Astrocyte (in vitro differentiated cells and primary cell): Measurements from ENCODE around the gene TMEM184B. TPM values are rescaled to one million over a fixed set of nuclear protein-coding genes. Genes with fewer than 3 reads are reported as not detected.

Source experiments
- DNase-seq: peaks from one replicate; pipeline ENCODE4 v3.0.0-alpha.2; 2010; ENCODE audit warnings: low read depth
- FAIRE-seq: peaks from 2 replicates; lab custom pipeline; 2011; peaks lifted over from hg19 to GRCh38; lab: Jason Lieb, UNC
- H2AFZ ChIP-seq: 2 replicates; pipeline ENCODE4 v1.6.0; 2012; ENCODE audit warnings: low read depth, low read length, inconsistent platforms
- H3K27ac ChIP-seq: 2 replicates; pipeline ENCODE4 v1.5.1; 2011; ENCODE audit warnings: low read depth, low read length, inconsistent platforms
- H3K27me3 ChIP-seq: 2 replicates; pipeline ENCODE4 v1.6.0; 2011; ENCODE audit warnings: low read length, inconsistent platforms; ENCODE audit not compliant: insufficient read depth
- H3K36me3 ChIP-seq: 2 replicates; pipeline ENCODE4 v1.5.1; 2011; ENCODE audit warnings: low read length, inconsistent platforms; ENCODE audit not compliant: insufficient read depth
- H3K4me1 ChIP-seq: 2 replicates; pipeline ENCODE4 v1.5.1; 2011; ENCODE audit warnings: low read length, inconsistent platforms; ENCODE audit not compliant: insufficient read depth
- H3K4me2 ChIP-seq: 2 replicates; pipeline ENCODE4 v1.6.0; 2012; ENCODE audit warnings: low read length, inconsistent platforms
- H3K4me3 ChIP-seq: 2 replicates; pipeline ENCODE4 v1.5.1; 2011; ENCODE audit warnings: low read depth, mild to moderate bottlenecking, low read length, inconsistent platforms; ENCODE audit not compliant: insufficient read depth
- H3K79me2 ChIP-seq: 2 replicates; pipeline ENCODE4 v1.6.0; 2012; ENCODE audit warnings: mild to moderate bottlenecking, low read length, inconsistent platforms; ENCODE audit not compliant: insufficient read depth
- H3K9ac ChIP-seq: 2 replicates; pipeline ENCODE4 v1.6.0; 2012; ENCODE audit warnings: mild to moderate bottlenecking, low read length, inconsistent platforms
- H3K9me3 ChIP-seq: 2 replicates; pipeline ENCODE4 v1.5.1; 2012; ENCODE audit warnings: low read depth, mild to moderate bottlenecking, low read length, inconsistent platforms; ENCODE audit not compliant: insufficient read depth
- H4K20me1 ChIP-seq: 2 replicates; pipeline ENCODE4 v1.6.0; 2012; ENCODE audit warnings: low read length, inconsistent platforms; ENCODE audit not compliant: insufficient read depth
- H3K27ac Mint-ChIP-seq: one replicate; pipeline ENCODE4 v1.8.0; 2021; ENCODE audit warnings: mild to moderate bottlenecking, mixed read lengths; ENCODE audit not compliant: unreplicated experiment
- H3K27me3 Mint-ChIP-seq: one replicate; pipeline ENCODE4 v1.8.0; 2021; ENCODE audit warnings: low read depth, mixed read lengths; ENCODE audit not compliant: unreplicated experiment
- H3K36me3 Mint-ChIP-seq: one replicate; pipeline ENCODE4 v1.8.0; 2021; ENCODE audit warnings: low read depth, mixed read lengths; ENCODE audit not compliant: unreplicated experiment
- H3K4me1 Mint-ChIP-seq: one replicate; pipeline ENCODE4 v1.8.0; 2021; ENCODE audit warnings: low read depth, mixed read lengths; ENCODE audit not compliant: unreplicated experiment
- H3K4me3 Mint-ChIP-seq: one replicate; pipeline ENCODE4 v1.8.0; 2021; ENCODE audit warnings: mild to moderate bottlenecking, moderate library complexity, mixed read lengths; ENCODE audit not compliant: unreplicated experiment
- H3K9me3 Mint-ChIP-seq: one replicate; pipeline ENCODE4 v1.8.0; 2021; ENCODE audit warnings: mild to moderate bottlenecking, mixed read lengths; ENCODE audit not compliant: unreplicated experiment
- EZH2 ChIP-seq: IDR thresholded peaks from 2 replicates; pipeline ENCODE4 v1.6.1; 2012; ENCODE audit warnings: mild to moderate bottlenecking, low read length, inconsistent platforms; ENCODE audit not compliant: insufficient read depth
- total RNA-seq: library from RNA; stranded (reverse); gene quantifications from 2 replicates; pipeline ENCODE4 v1.2.1, GENCODE V29; 2021
- TF ChIP-seq, protein P1 (sequence below): IDR thresholded peaks from 2 replicates; pipeline ENCODE4 v1.5.1; 2011; ENCODE audit warnings: low read depth, mild to moderate bottlenecking, inconsistent platforms, low read length, moderate library complexity; ENCODE audit not compliant: insufficient read depth

The TMEM184B gene
- total RNA-seq, 1 donor from 2014 or later: 109 TPM

DNA sequence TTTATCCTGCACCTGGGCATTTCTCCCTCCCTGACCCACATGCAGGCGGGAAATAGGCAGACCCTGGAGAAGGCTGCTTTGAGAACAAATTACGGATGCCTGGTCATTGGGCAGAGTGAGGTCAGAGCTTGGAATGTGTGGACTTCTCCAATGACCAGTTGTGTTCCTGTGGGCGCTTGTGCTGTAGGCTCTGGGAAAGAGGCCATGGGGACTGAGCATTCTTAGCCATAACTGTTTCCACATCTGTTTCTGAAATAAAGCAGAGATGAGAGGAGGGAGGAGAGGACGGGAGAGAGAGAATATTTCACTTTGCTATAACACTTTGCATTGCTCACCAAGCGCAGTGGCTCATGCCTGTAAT lies 11.2 kb upstream of the TMEM184B start:
- TF ChIP-seq EZH2: no peak
- TF ChIP-seq, protein P1, sequence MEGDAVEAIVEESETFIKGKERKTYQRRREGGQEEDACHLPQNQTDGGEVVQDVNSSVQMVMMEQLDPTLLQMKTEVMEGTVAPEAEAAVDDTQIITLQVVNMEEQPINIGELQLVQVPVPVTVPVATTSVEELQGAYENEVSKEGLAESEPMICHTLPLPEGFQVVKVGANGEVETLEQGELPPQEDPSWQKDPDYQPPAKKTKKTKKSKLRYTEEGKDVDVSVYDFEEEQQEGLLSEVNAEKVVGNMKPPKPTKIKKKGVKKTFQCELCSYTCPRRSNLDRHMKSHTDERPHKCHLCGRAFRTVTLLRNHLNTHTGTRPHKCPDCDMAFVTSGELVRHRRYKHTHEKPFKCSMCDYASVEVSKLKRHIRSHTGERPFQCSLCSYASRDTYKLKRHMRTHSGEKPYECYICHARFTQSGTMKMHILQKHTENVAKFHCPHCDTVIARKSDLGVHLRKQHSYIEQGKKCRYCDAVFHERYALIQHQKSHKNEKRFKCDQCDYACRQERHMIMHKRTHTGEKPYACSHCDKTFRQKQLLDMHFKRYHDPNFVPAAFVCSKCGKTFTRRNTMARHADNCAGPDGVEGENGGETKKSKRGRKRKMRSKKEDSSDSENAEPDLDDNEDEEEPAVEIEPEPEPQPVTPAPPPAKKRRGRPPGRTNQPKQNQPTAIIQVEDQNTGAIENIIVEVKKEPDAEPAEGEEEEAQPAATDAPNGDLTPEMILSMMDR: no peak
- Mint-ChIP-seq H3K36me3 (peaks cover 4% of the 10 kb centered on the region), H3K9me3 (no peaks in the 10 kb centered on the region), H3K27me3 (no peaks in the 10 kb centered on the region), H3K4me1 (peaks cover 26% of the 10 kb centered on the region), H3K27ac (peak overlapping the region; percentile 3), H3K4me3 (no peak overlapping the region)
- no peaks in the 10 kb centered on the region for H3K9me3 ChIP-seq
- peak overlapping the region; percentile 47 for H3K4me2 ChIP-seq
- peaks cover 6% of the 10 kb centered on the region for H4K20me1 ChIP-seq
- no peak for FAIRE-seq
- H3K36me3 ChIP-seq: peaks cover 4% of the 10 kb centered on the region
- H3K27me3 ChIP-seq: no peaks in the 10 kb centered on the region
- peak overlapping the region; percentile 44 for H3K9ac ChIP-seq
- H3K4me1 ChIP-seq: peaks cover 22% of the 10 kb centered on the region
- no peak overlapping the region for H2AFZ ChIP-seq
- peak overlapping the region; percentile 81 for H3K27ac ChIP-seq
- no peak overlapping the region for H3K4me3 ChIP-seq
- no peaks in the 10 kb centered on the region for H3K79me2 ChIP-seq
- DNase-seq: peak; percentile 95

DNA sequence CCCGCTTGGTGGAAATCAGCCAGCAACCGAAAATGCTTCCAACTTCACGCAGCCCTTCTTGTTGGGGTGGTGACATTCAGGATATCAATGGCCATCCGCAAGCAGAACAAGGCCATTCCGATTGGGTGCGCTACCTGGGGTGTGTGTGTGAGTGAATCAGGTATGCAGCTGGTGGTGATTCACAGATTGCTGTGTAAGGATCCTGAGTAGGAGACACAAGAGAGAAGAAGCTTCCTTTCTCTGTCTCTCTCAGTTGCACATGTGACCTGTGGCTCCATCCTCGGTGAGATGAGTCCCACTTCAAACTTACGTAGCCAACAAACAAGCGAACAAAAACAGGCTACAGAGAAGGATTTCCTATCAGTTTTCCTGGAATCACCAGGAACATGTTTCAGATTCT lies 9.6 kb upstream of the TMEM184B start:
- Histone ChIP-seq H3K36me3 (peaks cover 2% of the 10 kb centered on the region), H3K9me3 (no peaks in the 10 kb centered on the region), H3K27me3 (no peaks in the 10 kb centered on the region), H3K4me1 (peaks cover 22% of the 10 kb centered on the region), H4K20me1 (peaks cover 5% of the 10 kb centered on the region), H3K4me2 (no peak overlapping the region), H3K79me2 (no peaks in the 10 kb centered on the region), H3K9ac (no peak overlapping the region), H3K27ac (no peak overlapping the region), H3K4me3 (no peak overlapping the region), H2AFZ (no peak overlapping the region)
- TF ChIP-seq, protein P1: no peak
- no peak for TF ChIP-seq EZH2
- FAIRE-seq: peak; percentile 72
- Mint-ChIP-seq H3K36me3 (no peaks in the 10 kb centered on the region), H3K27ac (peak overlapping the region; percentile 80), H3K4me3 (no peak overlapping the region), H3K9me3 (no peaks in the 10 kb centered on the region), H3K27me3 (no peaks in the 10 kb centered on the region), H3K4me1 (peaks cover 21% of the 10 kb centered on the region)
- no peak for DNase-seq

DNA sequence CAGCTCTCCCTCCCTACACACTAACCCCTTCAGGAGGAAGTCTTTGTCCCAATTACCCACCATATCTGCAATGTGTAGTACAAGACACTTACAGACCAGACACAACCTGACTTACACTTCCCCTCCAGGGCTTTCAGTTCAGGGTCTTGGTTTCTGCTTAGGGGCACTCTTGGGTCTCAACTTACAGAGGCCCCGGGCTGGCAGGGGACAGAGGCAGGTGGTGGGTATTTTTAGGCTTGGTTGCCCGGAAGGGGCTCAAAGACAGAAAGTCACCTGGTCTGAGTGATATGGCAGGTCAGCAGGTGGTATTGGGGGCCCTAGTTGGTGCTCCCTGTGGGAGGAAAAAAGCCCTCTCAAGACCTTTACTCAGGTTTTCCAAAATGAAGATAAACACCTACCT lies 3.4 kb upstream of the TMEM184B start:
- H3K79me2 ChIP-seq: peaks cover 15% of the 10 kb centered on the region
- H3K27ac ChIP-seq: no peak overlapping the region
- H4K20me1 ChIP-seq: peaks cover 14% of the 10 kb centered on the region
- no peaks in the 10 kb centered on the region for H3K9me3 ChIP-seq
- no peak overlapping the region for H3K4me3 Mint-ChIP-seq
- no peak for TF ChIP-seq EZH2
- TF ChIP-seq, protein P1: no peak
- H3K9me3 Mint-ChIP-seq: no peaks in the 10 kb centered on the region
- FAIRE-seq (no peak), DNase-seq (no peak)
- peaks cover 14% of the 10 kb centered on the region for H3K4me1 ChIP-seq
- H3K36me3 ChIP-seq: no peaks in the 10 kb centered on the region
- peaks cover 13% of the 10 kb centered on the region for H3K4me1 Mint-ChIP-seq
- H3K36me3 Mint-ChIP-seq: no peaks in the 10 kb centered on the region
- H3K27ac Mint-ChIP-seq: no peak overlapping the region
- no peak overlapping the region for H3K4me3 ChIP-seq
- H3K27me3 ChIP-seq: no peaks in the 10 kb centered on the region
- no peaks in the 10 kb centered on the region for H3K27me3 Mint-ChIP-seq
- no peak overlapping the region for H3K4me2 ChIP-seq
- H2AFZ ChIP-seq: no peak overlapping the region
- no peak overlapping the region for H3K9ac ChIP-seq
